Trophoblast cell (in vitro differentiated cells and primary cell): ENCODE data around the gene S100A7.
"Not testable (repeated sequence)": the region's sequence is repeated elsewhere in the genome, so short reads cannot be mapped to it uniquely, and the experiment has no call there.

ENCODE experiments used
- DNase-seq, 2 donors: peaks; one replicate each; pipeline ENCODE4 v3.0.0-alpha.2; 2016
- H2AFZ ChIP-seq: 2 replicates; pipeline ENCODE4 v1.6.1; 2013; ENCODE audit warnings: low read length, moderate library complexity, mild to moderate bottlenecking; ENCODE audit not compliant: insufficient read depth, poor library complexity
- H2AK5ac ChIP-seq: 2 replicates; pipeline ENCODE4 v1.6.1; 2013; ENCODE audit warnings: mild to moderate bottlenecking, low read length
- H2BK120ac ChIP-seq: 2 replicates; pipeline ENCODE4 v1.6.1; 2013; ENCODE audit warnings: low read length, mild to moderate bottlenecking, moderate library complexity; ENCODE audit not compliant: insufficient read depth, poor library complexity
- H2BK12ac ChIP-seq: 2 replicates; pipeline ENCODE4 v1.6.1; 2013; ENCODE audit warnings: mild to moderate bottlenecking, low read length, moderate library complexity
- H2BK5ac ChIP-seq: 2 replicates; pipeline ENCODE4 v1.6.1; 2013; ENCODE audit warnings: low read length, low read depth, moderate library complexity, mild to moderate bottlenecking; ENCODE audit not compliant: poor library complexity
- H3K14ac ChIP-seq: 2 replicates; pipeline ENCODE4 v1.6.1; 2013; ENCODE audit warnings: mild to moderate bottlenecking, low read length
- H3K18ac ChIP-seq: 2 replicates; pipeline ENCODE4 v1.6.1; 2013; ENCODE audit warnings: mild to moderate bottlenecking, low read length
- H3K23ac ChIP-seq: 2 replicates; pipeline ENCODE4 v1.6.1; 2013; ENCODE audit warnings: low read length
- H3K27ac ChIP-seq: 2 replicates; pipeline ENCODE4 v1.5.1; 2013; ENCODE audit warnings: low read depth, mild to moderate bottlenecking, inconsistent platforms, low read length, moderate library complexity
- H3K27me3 ChIP-seq: 2 replicates; pipeline ENCODE4 v1.6.1; 2013; ENCODE audit warnings: inconsistent platforms, mild to moderate bottlenecking, low read length, moderate library complexity; ENCODE audit not compliant: insufficient read depth
- H3K36me3 ChIP-seq, 2 experiments: 1 replicate in 1 of 2; 2 replicates in 1 of 2; pipeline ENCODE4 v1.6.1; 2013; ENCODE audit warnings: low read length in 2 of 2, mild to moderate bottlenecking in 2 of 2, moderate library complexity in 1 of 2; ENCODE audit not compliant: insufficient read depth in 2 of 2, control insufficient read depth in 1 of 2
- H3K4ac ChIP-seq: 2 replicates; pipeline ENCODE4 v1.6.1; 2013; ENCODE audit warnings: low read depth, mild to moderate bottlenecking, low read length, moderate library complexity
- H3K4me1 ChIP-seq, 2 experiments: 1 replicate in 1 of 2; 2 replicates in 1 of 2; pipeline ENCODE4 v1.6.1; 2013; ENCODE audit warnings: low read length in 2 of 2, mild to moderate bottlenecking in 2 of 2, moderate library complexity in 1 of 2; ENCODE audit not compliant: insufficient read depth in 2 of 2, control insufficient read depth in 1 of 2
- H3K4me2 ChIP-seq: 2 replicates; pipeline ENCODE4 v1.6.1; 2013; ENCODE audit warnings: inconsistent platforms, mild to moderate bottlenecking, low read length, moderate library complexity
- H3K4me3 ChIP-seq: 2 replicates; pipeline ENCODE4 v1.5.1; 2013; ENCODE audit warnings: mild to moderate bottlenecking, low read depth, low read length, inconsistent platforms
- H3K79me1 ChIP-seq: one replicate; pipeline ENCODE4 v1.6.1; 2013; ENCODE audit warnings: low read length
- H3K79me2 ChIP-seq: 2 replicates; pipeline ENCODE4 v1.6.1; 2013; ENCODE audit warnings: low read length, mild to moderate bottlenecking; ENCODE audit not compliant: control insufficient read depth, insufficient read depth, poor library complexity
- H3K9ac ChIP-seq: 2 replicates; pipeline ENCODE4 v1.6.1; 2013; ENCODE audit warnings: mild to moderate bottlenecking, low read length
- H3K9me3 ChIP-seq: 2 replicates; pipeline ENCODE4 v1.6.1; 2013; ENCODE audit warnings: low read depth, mild to moderate bottlenecking, control low read depth, inconsistent platforms, low read length; ENCODE audit not compliant: insufficient read depth
- H4K12ac ChIP-seq: 2 replicates; pipeline ENCODE4 v1.6.1; 2013; ENCODE audit warnings: low read depth, mild to moderate bottlenecking, low read length, moderate library complexity
- H4K8ac ChIP-seq: 2 replicates; pipeline ENCODE4 v1.6.1; 2013; ENCODE audit warnings: low read depth, mild to moderate bottlenecking, low read length, moderate library complexity
- H4K91ac ChIP-seq: one replicate; pipeline ENCODE4 v1.6.1; 2013; ENCODE audit warnings: low read depth, mild to moderate bottlenecking, low read length, moderate library complexity
- WGBS: extraction: QIAGEN DNeasy Blood & Tissue Kit; methylation state at CpG from one replicate; pipeline ENCODE4 v1.1.7; 2013; ENCODE audit warnings: missing lambda C conversion rate; ENCODE audit not compliant: insufficient read length, insufficient coverage; ENCODE audit errors: extremely low coverage; 5-methylcytosine and 5-hydroxymethylcytosine counted together

S100A7 gene

DNA sequence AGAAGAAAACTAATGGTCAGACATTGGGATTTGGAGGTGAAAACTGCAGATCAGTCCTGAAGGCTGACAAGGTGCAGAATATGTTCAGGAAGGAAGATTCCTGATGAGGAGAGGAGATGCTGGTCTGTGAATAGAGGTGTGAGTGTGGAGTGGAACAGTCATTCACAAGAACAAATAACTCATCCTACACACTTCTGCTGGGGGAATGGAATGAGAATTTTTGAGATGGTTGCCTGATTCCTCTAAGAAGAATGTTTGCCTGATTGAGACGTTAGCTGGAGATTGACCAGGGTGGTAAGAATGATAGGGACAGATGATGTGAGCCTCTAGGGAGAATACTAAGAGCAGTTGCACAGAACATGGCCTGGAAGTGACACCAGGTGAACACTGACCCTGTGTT lies 4.1 kb downstream of the S100A7 start:
- Histone ChIP-seq H4K12ac (no peak overlapping the region), H2BK5ac (no peak overlapping the region), H3K23ac (no peak overlapping the region), H2BK12ac (no peak overlapping the region), H2BK120ac (no peak overlapping the region), H3K27ac (no peak overlapping the region), H3K4me3 (no peak overlapping the region), H3K4me1 (no peaks in the 10 kb centered on the region), H2AFZ (no peak overlapping the region), H3K14ac (no peak overlapping the region), H4K8ac (no peak overlapping the region), H2AK5ac (no peak overlapping the region), H3K27me3 (no peaks in the 10 kb centered on the region), H3K9ac (no peak overlapping the region), H3K18ac (no peak overlapping the region), H3K4ac (no peak overlapping the region), H3K9me3 (no peaks in the 10 kb centered on the region), H3K36me3 (no peaks in the 10 kb centered on the region), H3K79me2 (no peaks in the 10 kb centered on the region), H4K91ac (no peak overlapping the region), H3K79me1 (no peaks in the 10 kb centered on the region), H3K4me2 (no peak overlapping the region)
- WGBS = no CpG with 5 or more reads among the region's 1 CpG
- DNase-seq = peak; percentile 54 to 81

- H3K27ac ChIP-seq, H4K8ac ChIP-seq, H3K4me2 ChIP-seq, H3K9ac ChIP-seq, H2BK120ac ChIP-seq, H3K27me3 ChIP-seq, H4K91ac ChIP-seq, H2AFZ ChIP-seq, H3K36me3 ChIP-seq, H3K4me1 ChIP-seq, H3K4ac ChIP-seq, H3K9me3 ChIP-seq, H2AK5ac ChIP-seq, H3K18ac ChIP-seq, H2BK12ac ChIP-seq, H3K14ac ChIP-seq, H3K23ac ChIP-seq, H3K79me1 ChIP-seq, DNase-seq, H2BK5ac ChIP-seq, H3K4me3 ChIP-seq, H4K12ac ChIP-seq, H3K79me2 ChIP-seq: not testable (repeated sequence)
- WGBS = no CpG with 5 or more reads among the region's 4 CpGs
Observed at GRCh38 chr1:153448851-153449250, 11.6 kb downstream of the S100A7 start.

DNA sequence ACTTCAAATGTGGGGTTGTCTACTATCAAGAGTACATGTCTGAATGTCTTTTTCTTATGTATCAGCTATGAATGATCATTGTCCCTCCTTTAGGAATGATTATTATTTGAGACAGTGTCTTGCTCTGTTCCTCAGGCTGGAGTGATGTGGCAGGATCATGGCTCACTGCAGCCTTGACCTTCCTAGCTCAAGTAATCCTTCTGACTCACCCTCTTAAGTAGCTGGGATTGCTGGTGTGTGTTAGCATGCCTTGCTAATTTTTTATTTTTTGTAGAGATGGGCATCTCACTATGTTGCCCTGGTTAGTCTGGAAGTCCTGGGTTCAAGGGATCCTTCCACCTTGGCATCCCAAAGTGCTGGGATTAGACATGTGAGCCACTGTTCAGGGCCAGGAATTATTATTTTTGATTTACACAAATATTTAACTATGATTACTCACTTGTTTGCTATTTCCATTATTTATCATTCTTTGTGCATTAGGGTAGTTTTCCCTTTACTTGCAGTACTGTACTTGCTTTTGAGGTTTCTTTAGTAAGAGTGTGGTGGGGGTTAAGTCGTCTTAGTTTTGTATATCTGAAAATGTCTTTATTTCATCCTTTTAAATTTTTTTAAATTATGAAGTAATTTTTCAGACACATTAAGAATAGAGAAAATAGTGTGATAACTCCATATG lies 12.8 kb downstream of the S100A7 start:
- Histone ChIP-seq H4K91ac (no peak overlapping the region), H4K8ac (no peak overlapping the region), H4K12ac (no peak overlapping the region), H2AK5ac (no peak overlapping the region), H2BK5ac (no peak overlapping the region), H3K4me3 (no peak overlapping the region), H3K36me3 (no peaks in the 10 kb centered on the region), H2BK12ac (no peak overlapping the region), H3K9me3 (peaks cover 4% of the 10 kb centered on the region), H3K14ac (no peak overlapping the region), H3K79me1 (no peaks in the 10 kb centered on the region), H3K79me2 (no peaks in the 10 kb centered on the region), H2BK120ac (no peak overlapping the region), H3K4me2 (no peak overlapping the region), H3K9ac (no peak overlapping the region), H3K4ac (no peak overlapping the region), H3K27me3 (no peaks in the 10 kb centered on the region), H2AFZ (no peak overlapping the region), H3K18ac (no peak overlapping the region), H3K4me1 (no peaks in the 10 kb centered on the region), H3K23ac (no peak overlapping the region), H3K27ac (no peak overlapping the region)
- WGBS = no CpG with 5 or more reads among the region's 1 CpG
- DNase-seq = no peak

DNA sequence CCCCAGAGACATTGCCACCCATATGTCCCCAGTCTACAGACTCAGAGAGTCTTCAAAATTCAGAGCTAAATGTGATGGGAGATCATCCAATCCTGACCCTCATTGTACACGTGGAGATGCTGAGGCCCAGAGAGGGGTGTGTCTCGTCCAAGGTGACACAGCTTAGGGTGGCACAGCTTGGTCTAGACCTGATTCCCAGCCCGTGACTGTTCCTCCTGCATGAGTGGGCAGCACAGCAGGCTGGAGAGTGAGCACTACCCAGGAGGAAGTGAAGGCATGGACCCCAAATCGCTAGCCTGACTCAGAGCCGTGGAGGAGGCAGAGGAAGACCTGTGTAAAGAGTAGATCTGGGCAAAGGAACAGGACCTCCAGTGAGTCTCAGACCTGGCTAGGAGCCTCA lies 16.4 kb downstream of the S100A7 start:
- no CpG with 5 or more reads among the region's 5 CpGs for WGBS
- Histone ChIP-seq H3K4me1 (no peaks in the 10 kb centered on the region), H4K12ac (no peak overlapping the region), H3K36me3 (no peaks in the 10 kb centered on the region), H4K8ac (no peak overlapping the region), H3K4ac (no peak overlapping the region), H2BK120ac (no peak overlapping the region), H3K18ac (no peak overlapping the region), H3K4me3 (no peak overlapping the region), H3K27me3 (no peaks in the 10 kb centered on the region), H3K79me1 (no peaks in the 10 kb centered on the region), H3K4me2 (no peak overlapping the region), H2BK5ac (no peak overlapping the region), H2AK5ac (no peak overlapping the region), H4K91ac (no peak overlapping the region), H3K27ac (no peak overlapping the region), H2AFZ (no peak overlapping the region), H3K14ac (no peak overlapping the region), H3K9ac (no peak overlapping the region), H3K23ac (no peak overlapping the region), H3K79me2 (no peaks in the 10 kb centered on the region), H2BK12ac (no peak overlapping the region), H3K9me3 (peaks cover 4% of the 10 kb centered on the region)
- DNase-seq = no peak
